Stimulated activated CD4-positive, alpha-beta T cell treated with anti-CD3 and anti-CD28 coated beads, TNF-alpha, amount 100 ng/mL, for 24 hours (primary cell): ENCODE data around the gene AUTS2.

Experiments
- DNase-seq, 3 experiments: peaks; one replicate each; pipeline ENCODE4 v3.0.0-alpha.2; 2020; ENCODE audit warnings: low read depth in 3 of 3

Gene AUTS2

GRCh38 chr7:70620333-70621055 is 1022.2 kb downstream of the AUTS2 start:
- no peak for DNase-seq

GRCh38 chr7:70621954-70622600 is 1023.8 kb downstream of the AUTS2 start:
- no peak for DNase-seq

GRCh38 chr7:70622936-70623335 is 1024.7 kb downstream of the AUTS2 start:
- no peak for DNase-seq

DNA sequence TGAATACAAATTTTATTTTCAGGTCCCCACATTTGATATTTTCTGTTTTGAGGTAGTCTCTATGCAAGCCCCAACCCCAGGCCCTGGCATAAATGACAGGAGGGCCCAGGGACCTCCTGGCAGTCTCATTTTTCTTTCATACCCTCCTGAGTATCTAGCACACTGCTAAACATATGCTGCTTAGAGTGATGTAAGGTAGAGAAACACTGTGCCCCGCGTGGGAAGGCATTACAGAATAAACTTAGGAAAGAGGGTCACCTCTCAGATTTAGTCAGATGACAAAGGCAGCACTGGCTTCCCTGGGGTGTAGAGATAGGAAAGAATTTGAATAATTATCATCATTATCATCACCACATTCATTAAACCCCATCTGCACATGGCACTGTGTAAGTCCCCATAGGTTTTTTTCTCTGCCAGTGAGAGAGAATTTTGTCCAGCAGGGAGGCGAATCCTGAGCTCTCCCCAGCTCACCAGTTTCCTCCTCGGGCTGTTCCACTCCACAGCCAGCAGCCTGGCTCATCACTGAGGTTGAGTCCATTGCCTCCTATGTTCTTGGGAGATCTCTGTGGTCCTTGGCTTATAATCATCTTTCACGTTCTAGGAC is 1026.3 kb downstream of the AUTS2 start:
- no peak for DNase-seq

GRCh38 chr7:70627461-70627860 is 1029.2 kb downstream of the AUTS2 start:
- no peak for DNase-seq

DNA sequence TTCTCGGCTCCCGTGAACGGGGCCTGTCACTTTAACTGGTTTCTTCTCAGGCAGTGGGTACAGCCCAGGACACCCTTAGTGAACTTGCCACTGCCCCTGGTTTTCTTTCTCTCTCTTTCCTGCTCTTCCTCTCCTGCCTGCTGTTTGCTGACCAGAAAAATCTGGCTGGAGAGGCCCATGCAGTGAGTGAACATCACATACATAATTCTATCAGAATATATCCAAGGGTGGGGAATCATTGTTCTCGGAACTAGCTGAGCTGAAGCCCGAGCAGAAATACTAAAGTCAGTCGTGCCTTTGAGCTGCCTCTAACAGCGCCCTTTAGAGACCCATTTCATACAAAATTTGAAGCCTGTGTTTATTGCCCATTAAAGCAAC is 1032.2 kb downstream of the AUTS2 start:
- DNase-seq: no peak

GRCh38 chr7:70630818-70631457 is 1032.7 kb downstream of the AUTS2 start:
- DNase-seq: no peak

DNA sequence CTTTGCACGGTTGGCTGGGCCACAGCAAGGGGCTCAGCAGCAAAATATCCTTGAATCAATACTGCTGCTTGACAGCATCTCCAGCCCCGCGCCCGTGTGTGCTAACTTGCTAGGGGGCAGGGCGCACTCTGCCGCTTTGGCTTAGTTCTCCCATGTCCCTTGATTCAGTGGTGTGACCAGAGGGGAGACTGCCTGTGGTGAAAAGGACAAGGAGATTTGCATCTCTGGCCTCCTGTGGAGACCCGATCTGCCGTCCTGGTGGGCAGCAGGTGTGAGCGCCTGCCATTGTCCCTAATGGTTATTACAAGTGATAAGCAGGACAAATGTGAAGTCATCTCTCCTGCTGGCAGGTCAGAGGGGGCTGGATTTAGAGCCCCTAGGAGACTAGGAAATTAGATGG is 1033.4 kb downstream of the AUTS2 start:
- DNase-seq: no peak

GRCh38 chr7:70632400-70632799 is 1034.1 kb downstream of the AUTS2 start:
- no peak for DNase-seq

- DNase-seq: no peak
Measured at GRCh38 chr7:70634071-70634470, 1035.8 kb downstream of the AUTS2 start.

DNA sequence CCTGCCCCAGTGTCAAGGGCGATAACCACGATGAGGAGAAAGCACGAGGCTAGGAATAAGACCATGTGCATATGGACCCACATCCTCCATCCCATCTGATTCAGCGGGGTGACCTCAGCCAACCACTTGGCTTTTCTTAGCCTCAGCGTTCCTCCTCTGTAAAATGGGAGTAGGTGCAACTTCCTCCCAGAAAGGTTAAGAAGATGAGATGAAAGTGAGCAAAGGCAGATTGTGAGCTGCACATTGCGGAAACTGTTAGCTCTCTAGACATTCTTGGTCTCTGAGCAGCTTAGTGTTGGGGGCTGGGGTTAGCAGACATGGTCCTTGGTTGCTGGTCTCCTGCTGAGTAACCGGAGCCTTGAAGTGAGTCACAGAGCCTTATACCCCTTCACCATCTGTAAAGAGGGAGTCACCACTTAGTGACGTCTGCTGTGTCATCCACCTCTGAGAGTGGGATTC is 1036.4 kb downstream of the AUTS2 start:
- DNase-seq: no peak

- no peak for DNase-seq
Measured at GRCh38 chr7:70635633-70636032, 1037.4 kb downstream of the AUTS2 start.

- no peak for DNase-seq
Measured at GRCh38 chr7:70636169-70636568, 1037.9 kb downstream of the AUTS2 start.

DNA sequence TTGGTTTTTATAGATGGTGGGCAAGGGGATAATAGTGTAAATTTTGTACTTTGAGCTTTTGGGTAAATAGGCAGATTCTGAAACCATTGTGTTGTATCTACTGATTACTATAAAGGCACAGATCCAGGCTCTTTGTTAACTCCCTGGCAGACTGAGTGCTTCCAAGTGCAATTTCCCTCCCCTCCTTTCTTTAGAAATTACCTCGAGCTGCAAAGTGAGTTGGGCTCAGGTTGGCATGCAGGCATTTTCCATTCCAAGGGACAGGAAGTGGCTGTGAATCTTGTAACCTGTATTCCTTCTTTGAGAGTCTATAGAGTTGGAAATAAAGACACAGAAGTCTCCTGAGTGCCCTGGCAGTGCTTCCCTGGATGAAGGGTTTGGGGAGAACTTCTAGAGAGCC is 1039.5 kb downstream of the AUTS2 start:
- DNase-seq: no peak

GRCh38 chr7:70638158-70639107 is 1040.2 kb downstream of the AUTS2 start:
- no peak for DNase-seq

- no peak for DNase-seq
Measured at GRCh38 chr7:70640266-70640833, 1042.1 kb downstream of the AUTS2 start.

DNA sequence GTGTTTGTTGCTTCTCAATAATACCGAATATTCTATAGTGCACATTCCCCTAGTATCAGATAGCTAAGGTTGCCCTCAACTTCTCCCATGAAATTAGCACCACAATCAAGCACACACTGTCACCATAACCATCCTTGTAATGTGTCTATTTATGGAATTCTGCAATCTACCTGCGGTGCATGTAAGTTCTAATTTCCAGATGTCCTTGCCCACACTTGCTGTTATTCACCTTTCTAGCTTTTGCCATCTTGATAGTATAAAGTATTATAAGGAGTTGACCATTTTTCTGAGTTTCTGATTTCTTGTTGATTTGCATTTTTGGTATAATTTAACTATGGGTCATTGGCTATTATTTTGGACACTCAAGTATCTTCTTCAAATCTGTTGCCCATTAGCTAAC is 1043.6 kb downstream of the AUTS2 start:
- DNase-seq: no peak

- no peak for DNase-seq
Measured at GRCh38 chr7:70645279-70645678, 1047.0 kb downstream of the AUTS2 start.

DNA sequence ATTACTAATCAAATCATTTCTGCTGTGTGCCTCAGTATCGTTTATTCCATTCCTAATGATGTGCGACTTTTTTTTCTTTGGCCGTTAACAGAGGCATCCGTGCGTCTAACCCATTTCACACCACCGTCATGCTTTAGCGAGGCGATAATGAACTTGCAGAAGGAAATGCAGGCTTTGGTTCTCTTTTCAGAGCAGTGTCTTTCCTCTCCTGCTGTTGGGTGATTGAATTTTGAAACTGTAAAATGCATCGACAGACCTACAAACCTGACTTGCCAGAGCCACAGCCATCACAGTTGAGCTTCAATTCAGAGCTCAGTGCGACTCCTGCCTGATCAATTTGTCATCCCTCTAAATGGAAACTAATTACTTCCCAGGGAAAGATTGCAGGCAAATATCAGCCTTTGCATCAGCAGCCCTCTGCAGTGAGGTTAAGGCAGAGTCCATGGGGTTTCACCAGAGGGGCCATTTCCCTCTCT is 1047.6 kb downstream of the AUTS2 start:
- no peak for DNase-seq

DNA sequence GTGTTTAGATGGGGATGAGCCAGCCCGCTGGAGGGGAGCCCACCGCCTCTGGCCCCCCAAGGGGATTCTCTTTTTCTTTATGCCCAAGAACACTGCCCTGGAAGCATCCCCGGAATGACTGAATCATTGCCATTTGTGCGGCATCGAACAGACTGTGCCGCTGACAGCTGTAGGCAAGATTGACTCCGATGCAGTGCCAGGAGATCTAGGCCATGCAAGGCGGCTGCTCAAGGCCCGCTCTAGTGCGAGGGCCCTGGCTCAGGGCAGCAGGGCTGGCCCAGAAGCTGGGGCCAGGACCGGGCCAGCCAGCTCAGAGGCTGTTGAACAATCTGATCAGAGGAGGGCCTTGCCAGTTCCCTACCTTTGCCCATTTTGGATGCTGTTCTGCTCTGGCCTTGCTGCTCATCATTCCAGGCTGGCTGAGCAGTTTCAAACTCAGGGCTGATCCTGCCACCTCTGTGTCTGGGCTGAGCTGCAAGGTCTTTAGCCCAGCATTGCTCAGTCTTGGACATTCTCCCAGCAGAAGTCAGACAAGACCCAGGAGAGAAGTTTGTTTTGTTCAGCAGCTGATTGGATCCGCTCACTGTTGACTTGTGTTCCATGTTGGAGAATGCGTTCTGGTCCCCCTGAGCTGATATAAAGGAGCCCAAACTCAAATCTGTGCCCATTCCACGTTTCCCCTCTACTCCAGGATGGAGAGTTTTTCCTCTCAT is 1048.4 kb downstream of the AUTS2 start:
- no peak for DNase-seq
